ENCODE measurements around the gene FTSJ3. TPM values are rescaled to one million over a fixed set of nuclear protein-coding genes. Genes with fewer than 3 reads are reported as not detected.

Gene FTSJ3
- polyA plus RNA-seq, 1 of the 3 experiments (the other 2 are of a cell fraction) = 148 TPM

- H3K4me1 ChIP-seq (ENCODE audit: control insufficient read depth in 1 of 2, insufficient read depth in 2 of 2, low read depth in 1 of 2, low read length in 1 of 2) = peaks cover 6 to 27% of the 10 kb centered on the region in 2 experiments; a peak in 2 of 4 replicates
- CTCF ChIA-PET = interaction anchor here (0.9 to 4.2 kb wide), 4 partner anchors 10 to 51 kb away, joined by 3 to 27 read pairs (median 4); partner anchors contain the start of gene CCDC47
- no peaks in the 10 kb centered on the region for H3K9me3 ChIP-seq
- no peak overlapping the region for H2AFZ ChIP-seq (ENCODE audit: low read depth)
- no peak overlapping the region for H3K9ac ChIP-seq
- no peak for DNase-seq
- H3K79me2 ChIP-seq (ENCODE audit: insufficient read depth) = peaks cover 52% of the 10 kb centered on the region
- H3K9me2 ChIP-seq = no peaks in the 10 kb centered on the region
- TF ChIP-seq SIN3A (IDR thresholded peaks at IDR 0.05; ENCODE audit: borderline replicate concordance, low read depth, low read length) = peak; percentile 28; the same call in 1 of the 2 replicates
- TF ChIP-seq ZBTB33 (IDR thresholded peaks at IDR 0.05; ENCODE audit: borderline replicate concordance, low read depth) = no peak
- POLR2A ChIA-PET = interaction anchor here (1.3 kb wide), 1 partner anchor 15 kb away, joined by 4 read pairs; no protein-coding TSS in a partner anchor
- no peak overlapping the region for H3K27ac ChIP-seq (ENCODE audit: low read depth in 2 of 2, low read length in 1 of 2)
- H3K27me3 ChIP-seq (ENCODE audit: insufficient read depth) = no peaks in the 10 kb centered on the region
- peaks cover 44% of the 10 kb centered on the region for H3F3A ChIP-seq (replicated peaks; ENCODE audit: insufficient read depth)
- peaks cover 70 to 75% of the 10 kb centered on the region in 2 experiments for H3K36me3 ChIP-seq (replicated peaks in 1 of 2; ENCODE audit: control insufficient read depth in 1 of 2, insufficient read depth in 2 of 2, low read length in 1 of 2)
- H4K20me1 ChIP-seq (ENCODE audit: insufficient read depth) = peaks cover 10% of the 10 kb centered on the region; the same call in 1 of the 2 replicates
- no peak overlapping the region for H3K4me3 ChIP-seq (ENCODE audit: low read depth in 2 of 2, low read length in 1 of 2)
- H3K4me2 ChIP-seq = no peak overlapping the region
- 95% methylated on average over 13 of the region's 13 CpGs for WGBS (ENCODE audit: low lambda C conversion rate)
Observed at GRCh38 chr17:63823659-63824331, 3.7 kb downstream of the FTSJ3 start.

GRCh38 chr17:63822537-63822936, 4.9 kb downstream of the FTSJ3 start:
- Histone ChIP-seq H3K36me3 (replicated peaks in 1 of 2; ENCODE audit: control insufficient read depth in 1 of 2, insufficient read depth in 2 of 2, low read length in 1 of 2) (peaks cover 77 to 81% of the 10 kb centered on the region in 2 experiments), H3K27me3 (ENCODE audit: insufficient read depth) (no peaks in the 10 kb centered on the region), H2AFZ (ENCODE audit: low read depth) (no peak overlapping the region), H3K79me2 (ENCODE audit: insufficient read depth) (peaks cover 39% of the 10 kb centered on the region), H3K9me2 (no peaks in the 10 kb centered on the region), H3F3A (replicated peaks; ENCODE audit: insufficient read depth) (peaks cover 56% of the 10 kb centered on the region), H3K27ac (ENCODE audit: low read depth in 2 of 2, low read length in 1 of 2) (no peak overlapping the region), H3K9ac (no peak overlapping the region), H4K20me1 (ENCODE audit: insufficient read depth) (peaks cover 22% of the 10 kb centered on the region; the same call in 1 of the 2 replicates), H3K9me3 (no peaks in the 10 kb centered on the region), H3K4me2 (no peak overlapping the region), H3K4me1 (ENCODE audit: control insufficient read depth in 1 of 2, insufficient read depth in 2 of 2, low read depth in 1 of 2, low read length in 1 of 2) (peaks cover 6 to 18% of the 10 kb centered on the region in 2 experiments; a peak in 2 of 4 replicates), H3K4me3 (ENCODE audit: low read depth in 2 of 2, low read length in 1 of 2) (no peak overlapping the region)
- no peak for DNase-seq
- POLR2A ChIA-PET = interaction anchor here (1.2 to 1.9 kb wide), 3 partner anchors 12 to 21 kb away, joined by 3 to 4 read pairs (median 4); no protein-coding TSS in a partner anchor
- no peak for TF ChIP-seq POLR2AphosphoS5 (IDR thresholded peaks at IDR 0.05; ENCODE audit: low read depth, low read length)
- no peak for TF ChIP-seq GABPA (IDR thresholded peaks at IDR 0.05; ENCODE audit: low read depth)
- no peak for TF ChIP-seq TCF12 (IDR thresholded peaks at IDR 0.05)
- no peak for TF ChIP-seq USF2 (IDR thresholded peaks at IDR 0.05; ENCODE audit: borderline replicate concordance, low read depth, low read length)
- no peak for TF ChIP-seq MAX (IDR thresholded peaks at IDR 0.05; ENCODE audit: low read depth)
- no peak for TF ChIP-seq FOXM1 (IDR thresholded peaks at IDR 0.05; ENCODE audit: low read depth)
- no peak for TF ChIP-seq RCOR1 (IDR thresholded peaks at IDR 0.05; ENCODE audit: low read length)
- CTCF ChIA-PET = interaction anchor here (2.8 kb wide), 1 partner anchor 10 kb away, joined by 9 read pairs; no protein-coding TSS in a partner anchor
